HepG2 (cell line): ENCODE measurements around the gene KCTD13. TPM values are rescaled to one million over a fixed set of nuclear protein-coding genes. Genes with fewer than 3 reads are reported as not detected.

Source experiments
- ASH2L ChIP-seq: fragments of 300-600, 200-600 bp; sonication (generic); IDR thresholded peaks from 2 replicates; pipeline ENCODE4 v1.7.0; 2017; ENCODE audit warnings: low read depth, mild to moderate bottlenecking, moderate library complexity, mixed read lengths, low read length; ENCODE audit not compliant: insufficient read length
- BCL6 ChIP-seq: IDR thresholded peaks from 2 replicates; pipeline ENCODE4 v1.6.1; 2016; ENCODE audit warnings: missing genetic modification reagents, missing compliant biosample characterization
- DPF2 ChIP-seq: sonication (generic); formaldehyde crosslinking; IDR thresholded peaks from 2 replicates; pipeline ENCODE4 v1.4.0; 2020; ENCODE audit warnings: mild to moderate bottlenecking, low read depth, missing genetic modification reagents, borderline replicate concordance
- EED ChIP-seq: sonication (generic); formaldehyde crosslinking; IDR thresholded peaks from 2 replicates; pipeline ENCODE4 v1.5.0; 2020; ENCODE audit warnings: mild to moderate bottlenecking, missing genetic modification reagents
- GFI1 ChIP-seq: sonication (generic); formaldehyde crosslinking; IDR thresholded peaks from 2 replicates; pipeline ENCODE4 v1.5.0; 2020; ENCODE audit warnings: missing genetic modification reagents, mild to moderate bottlenecking, borderline replicate concordance
- HIVEP1 ChIP-seq: sonication (generic); formaldehyde crosslinking; IDR thresholded peaks from 2 replicates; pipeline ENCODE4 v1.4.0; 2020; ENCODE audit warnings: mild to moderate bottlenecking, missing genetic modification reagents
- KLF16 ChIP-seq, 2 experiments: sonication (generic) in 1 of 2; formaldehyde crosslinking in 1 of 2; IDR thresholded peaks; 2 replicates each; pipeline versions ENCODE4 v1.6.1 to v1.8.0; 2016 to 2023; ENCODE audit warnings: missing genetic modification reagents in 2 of 2, missing compliant biosample characterization in 1 of 2
- MBNL3 ChIP-seq: fragments of 250-450 bp; sonication (Bioruptor Pico); conservative IDR thresholded peaks from 2 replicates; pipeline ENCODE4 v1.8.0; 2022; ENCODE audit warnings: mild to moderate bottlenecking, inconsistent platforms
- NONO ChIP-seq, 2 experiments: fragments of 450-650 bp in 1 of 2; sonication (generic) in 1 of 2; formaldehyde crosslinking in 1 of 2; IDR thresholded peaks in 1 of 2; conservative IDR thresholded peaks in 1 of 2; 2 replicates each; pipeline versions ENCODE4 v1.6.1 to v1.8.0; 2017 to 2022; ENCODE audit warnings: mild to moderate bottlenecking in 1 of 2, missing genetic modification reagents in 1 of 2, moderate library complexity in 1 of 2
- NR2F1 ChIP-seq, 2 experiments: fragments of 450-650 bp in 1 of 2; formaldehyde crosslinking in 1 of 2; IDR thresholded peaks; 2 replicates each; pipeline versions ENCODE4 v1.5.0 to v1.6.1; 2016 to 2020; ENCODE audit warnings: mild to moderate bottlenecking in 1 of 2, missing compliant biosample characterization in 1 of 2, missing genetic modification reagents in 1 of 2, moderate library complexity in 1 of 2
- POLR2G ChIP-seq: fragments of 200-400 bp; formaldehyde crosslinking; IDR thresholded peaks from 2 replicates; pipeline ENCODE4 v1.6.1; 2018; ENCODE audit warnings: mild to moderate bottlenecking, low read depth, low read length, moderate library complexity
- SMAD9 ChIP-seq: sonication (generic); formaldehyde crosslinking; IDR thresholded peaks from 2 replicates; pipeline ENCODE4 v1.5.1; 2020; ENCODE audit warnings: mild to moderate bottlenecking, missing genetic modification reagents
- STAT5B ChIP-seq: sonication (generic); formaldehyde crosslinking; IDR thresholded peaks from 2 replicates; pipeline ENCODE4 v1.4.0; 2020; ENCODE audit warnings: missing genetic modification reagents
- TBL1XR1 ChIP-seq: fragments of 150-350 bp; IDR thresholded peaks from 2 replicates; pipeline ENCODE4 v1.6.1; 2014; ENCODE audit warnings: borderline replicate concordance, low read length; ENCODE audit not compliant: partially characterized antibody
- ZNF136 ChIP-seq: sonication (generic); formaldehyde crosslinking; IDR thresholded peaks from 2 replicates; pipeline ENCODE4 v1.8.1; 2022; ENCODE audit warnings: low read depth, mild to moderate bottlenecking, moderate library complexity, missing genetic modification reagents
- ZNF235 ChIP-seq: sonication (generic); formaldehyde crosslinking; IDR thresholded peaks from 2 replicates; pipeline ENCODE4 v1.8.1; 2023; ENCODE audit warnings: mild to moderate bottlenecking, missing genetic modification reagents, borderline replicate concordance
- ZNF644 ChIP-seq: IDR thresholded peaks from 2 replicates; pipeline ENCODE4 v1.6.1; 2016; ENCODE audit warnings: low read depth
- polyA plus RNA-seq, 8 experiments: library from polyadenylated mRNA; depleted of rRNA in 3 of 8; stranded (reverse) in 7 of 8; unstranded in 1 of 8; fragments of >200 nt; fragmentation: Illumina TruSeq in 4 of 8; extraction: Trizol in 4 of 8; gene quantifications; 2 replicates each; pipeline versions ENCODE4 v1.2.1 to v1.2.3, GENCODE V29; 2011 to 2016; ENCODE audit warnings: low read depth in 4 of 8, missing spikeins in 1 of 8, mixed read lengths in 1 of 8; ENCODE audit not compliant: insufficient read depth in 1 of 8
- total RNA-seq, 5 experiments: library from RNA; depleted of rRNA; stranded (reverse); fragments of >200 nt; fragmentation: Illumina TruSeq; extraction: Trizol; gene quantifications; 2 replicates each; pipeline ENCODE4 v1.2.3, GENCODE V29; 2016; ENCODE audit warnings: low read depth in 1 of 5
- TF ChIP-seq, protein P1 (sequence below): sonication (generic); formaldehyde crosslinking; IDR thresholded peaks from 2 replicates; pipeline ENCODE4 v1.4.0; 2020; ENCODE audit warnings: mild to moderate bottlenecking, missing genetic modification reagents
- TF ChIP-seq, protein P2 (sequence below): sonication (generic); formaldehyde crosslinking; IDR thresholded peaks from 2 replicates; pipeline ENCODE4 v1.5.0; 2020; ENCODE audit warnings: mild to moderate bottlenecking, missing genetic modification reagents
- TF ChIP-seq, protein P3 (sequence below): sonication (generic); formaldehyde crosslinking; conservative IDR thresholded peaks from 2 replicates; pipeline ENCODE4 v1.4.0; 2020; ENCODE audit warnings: missing genetic modification reagents
- TF ChIP-seq, protein P4 (sequence below): sonication (generic); formaldehyde crosslinking; IDR thresholded peaks from 2 replicates; pipeline ENCODE4 v1.8.0; 2022; ENCODE audit warnings: missing genetic modification reagents, mild to moderate bottlenecking, inconsistent platforms, borderline replicate concordance
- TF ChIP-seq, protein P5 (sequence below): sonication (generic); formaldehyde crosslinking; IDR thresholded peaks from 2 replicates; pipeline ENCODE4 v1.4.0; 2020; ENCODE audit warnings: missing genetic modification reagents

KCTD13 gene
- total and polyA plus RNA-seq, 2 of the 13 experiments (the other 11 are each of a cell fraction or from before 2014, with no cell fraction given) = 6.3 to 14.7 TPM

DNA sequence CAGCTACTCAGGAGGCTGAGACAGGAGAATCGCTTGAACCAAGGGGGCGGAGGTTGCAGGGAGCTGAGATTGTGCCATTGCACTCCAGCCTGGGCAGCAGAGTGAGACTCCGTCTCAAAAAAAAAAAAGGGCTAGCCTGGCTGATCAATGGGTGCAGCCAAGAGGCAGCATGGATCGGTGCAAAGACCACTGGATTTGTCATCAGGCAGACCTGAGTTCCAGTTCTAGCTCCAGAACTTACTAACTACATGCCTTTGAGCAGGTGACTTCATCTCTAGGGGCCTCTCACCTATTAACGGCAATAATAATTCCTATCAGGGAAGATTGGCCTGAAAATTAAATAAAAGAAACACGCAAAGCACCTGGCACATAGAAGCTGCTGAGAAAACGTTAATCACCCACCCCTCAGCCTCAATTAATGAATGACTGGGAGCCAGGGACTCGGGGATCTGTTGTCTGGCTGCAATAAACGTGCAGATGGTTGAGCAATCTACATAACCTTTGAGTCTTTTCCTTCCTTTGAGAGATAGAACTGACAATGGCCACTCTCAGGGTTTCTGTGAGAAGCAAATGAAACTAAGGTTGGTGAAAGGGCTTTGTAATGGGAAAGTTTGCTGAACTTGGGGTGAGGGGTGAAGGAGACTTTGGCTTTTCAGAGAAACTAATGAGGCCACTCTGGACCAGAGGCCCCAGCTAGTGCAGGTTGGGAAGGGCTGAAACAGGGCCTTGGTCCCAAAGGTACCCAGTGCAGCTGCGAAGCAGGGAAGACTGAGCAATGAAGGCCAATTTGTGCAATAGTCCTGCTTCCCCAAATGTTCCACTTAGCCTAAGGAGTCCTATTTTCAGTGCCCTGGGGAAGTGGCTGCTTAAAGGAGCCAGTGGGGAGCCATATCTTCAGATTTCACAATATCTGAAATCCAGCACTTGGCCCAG, 34.2 kb downstream of the KCTD13 start (continued):
- peak; percentile 37; the same call in 1 of the 2 replicates for TF ChIP-seq POLR2G
- 0 out of 2 replicates have a peak, but pooled peaks have one; percentile 46 for TF ChIP-seq HIVEP1 (CRISPR knock-in tag)
- TF ChIP-seq, protein P1, sequence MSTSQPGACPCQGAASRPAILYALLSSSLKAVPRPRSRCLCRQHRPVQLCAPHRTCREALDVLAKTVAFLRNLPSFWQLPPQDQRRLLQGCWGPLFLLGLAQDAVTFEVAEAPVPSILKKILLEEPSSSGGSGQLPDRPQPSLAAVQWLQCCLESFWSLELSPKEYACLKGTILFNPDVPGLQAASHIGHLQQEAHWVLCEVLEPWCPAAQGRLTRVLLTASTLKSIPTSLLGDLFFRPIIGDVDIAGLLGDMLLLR (CRISPR knock-in tag) = 0 out of 2 replicates have a peak, but pooled peaks have one; percentile 55
- TF ChIP-seq, protein P2, sequence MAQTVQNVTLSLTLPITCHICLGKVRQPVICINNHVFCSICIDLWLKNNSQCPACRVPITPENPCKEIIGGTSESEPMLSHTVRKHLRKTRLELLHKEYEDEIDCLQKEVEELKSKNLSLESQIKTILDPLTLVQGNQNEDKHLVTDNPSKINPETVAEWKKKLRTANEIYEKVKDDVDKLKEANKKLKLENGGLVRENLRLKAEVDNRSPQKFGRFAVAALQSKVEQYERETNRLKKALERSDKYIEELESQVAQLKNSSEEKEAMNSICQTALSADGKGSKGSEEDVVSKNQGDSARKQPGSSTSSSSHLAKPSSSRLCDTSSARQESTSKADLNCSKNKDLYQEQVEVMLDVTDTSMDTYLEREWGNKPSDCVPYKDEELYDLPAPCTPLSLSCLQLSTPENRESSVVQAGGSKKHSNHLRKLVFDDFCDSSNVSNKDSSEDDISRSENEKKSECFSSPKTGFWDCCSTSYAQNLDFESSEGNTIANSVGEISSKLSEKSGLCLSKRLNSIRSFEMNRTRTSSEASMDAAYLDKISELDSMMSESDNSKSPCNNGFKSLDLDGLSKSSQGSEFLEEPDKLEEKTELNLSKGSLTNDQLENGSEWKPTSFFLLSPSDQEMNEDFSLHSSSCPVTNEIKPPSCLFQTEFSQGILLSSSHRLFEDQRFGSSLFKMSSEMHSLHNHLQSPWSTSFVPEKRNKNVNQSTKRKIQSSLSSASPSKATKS (CRISPR knock-in tag) = no peak
- no peak for TF ChIP-seq ZNF136 (CRISPR knock-in tag)
- no peak for TF ChIP-seq TBL1XR1
- TF ChIP-seq, protein P3, sequence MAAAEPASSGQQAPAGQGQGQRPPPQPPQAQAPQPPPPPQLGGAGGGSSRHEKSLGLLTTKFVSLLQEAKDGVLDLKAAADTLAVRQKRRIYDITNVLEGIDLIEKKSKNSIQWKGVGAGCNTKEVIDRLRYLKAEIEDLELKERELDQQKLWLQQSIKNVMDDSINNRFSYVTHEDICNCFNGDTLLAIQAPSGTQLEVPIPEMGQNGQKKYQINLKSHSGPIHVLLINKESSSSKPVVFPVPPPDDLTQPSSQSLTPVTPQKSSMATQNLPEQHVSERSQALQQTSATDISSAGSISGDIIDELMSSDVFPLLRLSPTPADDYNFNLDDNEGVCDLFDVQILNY (CRISPR knock-in tag) = no peak
- peak in 1 of 2 experiments; percentile 73; a peak in 1 of 4 replicates for TF ChIP-seq KLF16 (CRISPR knock-in tag; IDR thresholded peaks at IDR 0.05)
- no peak for TF ChIP-seq MBNL3 (CRISPR knock-in tag)
- TF ChIP-seq SMAD9 = 0 out of 2 replicates have a peak, but pooled peaks have one; percentile 41
- peak; percentile 56; the same call in 1 of the 2 replicates for TF ChIP-seq ZNF235 (CRISPR knock-in tag)
- TF ChIP-seq BCL6 (CRISPR knock-in tag) = peak; percentile 50; the same call in 1 of the 2 replicates
- TF ChIP-seq DPF2 (CRISPR knock-in tag) = no peak; the same call in 1 of the 2 replicates
- TF ChIP-seq ZNF644 = 0 out of 2 replicates have a peak, but pooled peaks have one; percentile 35
- TF ChIP-seq ASH2L = peak; percentile 61
- TF ChIP-seq STAT5B = no peak
- TF ChIP-seq EED (CRISPR knock-in tag) = no peak
- peak; percentile 71; the same call in 1 of the 2 replicates for TF ChIP-seq GFI1
- no peak for TF ChIP-seq NONO (IDR thresholded peaks at IDR 0.05)
- TF ChIP-seq NONO (CRISPR knock-in tag; conservative IDR thresholded peaks at IDR 0.05) = peak; percentile 51; the same call in 1 of the 2 replicates
- peak in 1 of 2 experiments; percentile 50; a peak in 3 of 4 replicates for TF ChIP-seq NR2F1 (CRISPR knock-in tag; IDR thresholded peaks at IDR 0.05)
- TF ChIP-seq, protein P4, sequence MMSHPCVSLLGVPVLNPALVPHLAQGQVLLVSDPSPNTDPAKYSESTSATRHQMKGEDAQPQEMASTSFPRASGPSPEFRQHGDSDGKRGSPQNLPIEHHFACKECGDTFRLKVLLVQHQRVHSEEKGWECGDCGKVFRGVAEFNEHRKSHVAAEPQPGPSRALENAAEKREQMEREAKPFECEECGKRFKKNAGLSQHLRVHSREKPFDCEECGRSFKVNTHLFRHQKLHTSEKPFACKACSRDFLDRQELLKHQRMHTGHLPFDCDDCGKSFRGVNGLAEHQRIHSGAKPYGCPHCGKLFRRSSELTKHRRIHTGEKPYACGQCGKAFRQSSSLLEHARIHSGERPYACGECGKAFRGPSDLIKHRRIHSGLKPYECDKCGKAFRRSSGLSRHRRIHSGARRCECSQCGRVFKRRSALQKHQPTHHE (CRISPR knock-in tag) = no peak
- TF ChIP-seq, protein P5, sequence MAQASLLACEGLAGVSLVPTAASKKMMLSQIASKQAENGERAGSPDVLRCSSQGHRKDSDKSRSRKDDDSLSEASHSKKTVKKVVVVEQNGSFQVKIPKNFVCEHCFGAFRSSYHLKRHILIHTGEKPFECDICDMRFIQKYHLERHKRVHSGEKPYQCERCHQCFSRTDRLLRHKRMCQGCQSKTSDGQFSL (CRISPR knock-in tag) = no peak; the same call in 1 of the 2 replicates
